Activated CD8-positive, alpha-beta memory T cell treated with anti-CD3 and anti-CD28 coated beads for 1 hour (primary cell): ENCODE measurements around the gene SYVN1.
"Not testable (repeated sequence)": the region's sequence is repeated elsewhere in the genome, so short reads cannot be mapped to it uniquely, and the experiment has no call there.

Experiments
- DNase-seq, 2 donors: peaks; one replicate each; pipeline ENCODE4 v3.0.0-alpha.2; 2020; ENCODE audit warnings: low read depth in 1 of 2; ENCODE audit errors: extremely low read depth in 1 of 2

The SYVN1 gene

GRCh38 chr11:65127473-65128181 is 6.7 kb downstream of the SYVN1 start:
- DNase-seq: no peak

GRCh38 chr11:65126624-65127274 is 7.6 kb downstream of the SYVN1 start:
- no peak for DNase-seq

DNA sequence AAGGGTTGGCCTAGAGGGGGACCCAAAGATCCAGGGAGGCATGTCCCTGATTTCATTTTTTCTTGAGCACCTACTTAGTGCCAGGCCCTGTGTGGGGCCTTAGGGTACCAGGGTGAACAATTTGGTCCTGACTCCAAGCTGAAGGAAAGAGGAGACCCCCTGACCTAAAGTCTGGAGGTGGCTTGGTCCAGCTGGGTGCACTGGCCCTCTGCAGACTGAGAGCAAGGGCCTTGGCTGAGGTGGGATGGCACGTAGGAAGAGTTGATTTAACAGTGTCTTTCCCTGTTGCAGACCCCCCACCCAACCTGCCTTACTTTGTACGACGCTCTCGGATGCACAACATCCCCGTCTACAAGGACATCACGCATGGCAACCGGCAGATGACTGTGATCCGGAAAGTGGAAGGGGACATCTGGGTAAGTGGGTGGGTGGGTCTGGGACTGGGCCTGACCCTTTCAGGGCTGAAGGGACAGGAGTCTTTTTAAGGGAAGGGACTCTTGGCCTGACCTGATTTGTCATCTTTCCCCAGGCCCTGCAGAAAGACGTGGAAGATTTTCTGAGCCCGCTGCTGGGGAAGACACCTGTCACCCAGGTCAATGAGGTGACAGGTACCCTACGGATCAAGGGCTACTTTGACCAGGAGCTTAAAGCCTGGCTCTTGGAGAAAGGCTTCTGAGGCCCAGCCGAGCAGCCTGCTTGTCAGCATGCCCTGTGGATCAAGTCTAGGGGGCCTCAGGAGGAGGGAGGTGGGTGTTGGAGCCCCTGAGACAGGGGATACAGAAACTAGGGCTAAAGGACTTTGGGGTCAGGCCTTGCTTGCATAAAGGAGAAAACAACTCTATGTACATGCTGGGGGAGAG is 8.9 kb downstream of the SYVN1 start:
- DNase-seq: no peak

GRCh38 chr11:65124480-65125196 is 9.7 kb downstream of the SYVN1 start:
- no peak for DNase-seq

- DNase-seq: peak; percentile 95 to 97
Observed at GRCh38 chr11:65121865-65122696, 12.2 kb downstream of the SYVN1 start, which contains the start of the genes FAU and MRPL49. FAU (minus strand) TSS chr11:65122134; CDS start chr11:65121813, 321 bp downstream. MRPL49 (plus strand) TSS chr11:65122321; CDS start chr11:65122347, 26 bp downstream.

- no peak for DNase-seq
Observed at GRCh38 chr11:65121447-65121864, 12.9 kb downstream of the SYVN1 start.

GRCh38 chr11:65120831-65121230 is 13.5 kb downstream of the SYVN1 start:
- DNase-seq: no peak

DNA sequence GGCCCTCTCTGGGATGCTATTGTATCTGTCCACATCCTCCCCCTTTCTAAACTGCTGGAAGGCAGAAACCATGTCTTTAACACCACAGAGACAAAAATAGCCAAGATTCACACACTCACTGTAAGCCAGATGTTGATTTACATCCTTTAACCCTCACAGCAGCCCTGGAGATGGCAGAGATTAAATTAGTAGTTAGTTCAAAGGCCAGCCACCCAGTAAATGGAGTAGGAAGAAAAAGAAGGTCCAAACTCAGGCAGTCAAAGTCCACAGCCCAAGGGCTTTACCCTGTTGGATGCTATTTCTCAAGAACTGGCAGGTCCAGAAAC is 14.7 kb downstream of the SYVN1 start:
- no peak for DNase-seq

DNA sequence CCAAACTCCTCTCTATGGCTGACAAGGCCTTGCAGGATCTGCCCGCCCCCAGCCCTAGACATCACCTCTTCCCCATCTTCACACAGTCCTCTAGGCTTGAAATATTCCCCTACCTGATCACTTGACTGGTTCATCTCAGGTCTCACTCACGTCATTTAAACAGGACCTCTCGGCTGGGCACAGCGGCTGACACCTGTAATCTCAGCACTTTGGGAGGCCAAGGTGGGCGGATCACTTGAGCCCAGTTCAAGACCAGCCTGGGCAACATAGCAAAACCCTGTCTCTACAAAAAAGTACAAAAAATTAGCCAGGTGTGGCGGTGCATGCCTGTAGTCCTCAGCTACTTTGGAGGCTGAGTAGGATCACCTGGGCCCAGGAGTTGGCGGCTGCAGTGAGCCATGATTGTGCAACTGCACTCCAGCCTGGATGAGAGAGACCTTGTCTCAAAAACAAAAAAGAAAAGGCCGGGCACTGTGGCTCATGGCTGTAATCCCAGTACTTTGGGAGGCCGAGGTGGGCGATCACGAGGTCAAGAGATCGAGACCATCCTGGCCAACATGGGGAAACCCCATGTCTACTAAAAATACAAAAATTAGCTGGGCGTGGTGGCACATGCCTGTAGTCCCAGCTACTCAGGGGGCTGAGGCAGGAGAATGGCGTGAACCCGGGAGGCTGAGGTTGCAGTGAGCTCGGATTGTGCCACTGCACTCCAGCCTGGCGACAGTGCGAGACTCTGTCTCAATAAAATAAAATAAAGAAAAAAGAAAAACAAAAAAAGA is 15.2 kb downstream of the SYVN1 start:
- not testable (repeated sequence) for DNase-seq

DNA sequence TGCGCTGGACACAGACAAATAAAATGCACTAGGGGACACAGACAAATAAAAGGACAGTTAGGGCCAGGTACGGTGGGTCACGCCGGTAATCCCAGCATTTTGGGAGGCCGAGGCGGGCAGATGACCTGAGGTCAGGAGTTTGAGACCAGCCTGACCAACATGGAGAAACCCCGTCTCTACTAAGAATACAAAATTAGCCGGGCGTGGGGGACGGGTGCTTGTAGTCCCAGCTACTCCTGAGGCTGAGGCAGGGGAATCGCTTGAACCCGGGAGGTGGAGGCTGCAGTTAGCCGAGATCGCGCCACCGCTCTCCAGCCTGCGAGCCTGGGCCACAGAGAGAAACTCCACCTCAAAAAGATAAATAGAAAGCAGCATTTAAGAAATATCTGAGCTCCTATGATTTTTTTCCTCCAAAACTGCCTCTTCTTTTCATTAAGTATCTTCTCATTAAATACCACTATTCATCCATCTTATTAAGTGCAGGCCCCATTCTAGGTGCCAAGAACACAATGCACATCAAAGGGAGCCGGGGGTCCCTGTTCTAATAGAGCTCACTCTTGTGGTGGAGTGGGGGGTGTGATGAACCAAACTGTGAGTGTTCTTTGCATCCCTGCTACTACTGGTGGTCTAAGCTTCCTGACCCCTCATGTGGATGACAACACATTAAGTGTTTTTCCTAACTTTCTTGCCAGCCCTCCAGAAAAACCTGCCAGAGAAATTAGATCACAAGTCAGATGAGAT is 16.1 kb downstream of the SYVN1 start:
- no peak for DNase-seq

DNA sequence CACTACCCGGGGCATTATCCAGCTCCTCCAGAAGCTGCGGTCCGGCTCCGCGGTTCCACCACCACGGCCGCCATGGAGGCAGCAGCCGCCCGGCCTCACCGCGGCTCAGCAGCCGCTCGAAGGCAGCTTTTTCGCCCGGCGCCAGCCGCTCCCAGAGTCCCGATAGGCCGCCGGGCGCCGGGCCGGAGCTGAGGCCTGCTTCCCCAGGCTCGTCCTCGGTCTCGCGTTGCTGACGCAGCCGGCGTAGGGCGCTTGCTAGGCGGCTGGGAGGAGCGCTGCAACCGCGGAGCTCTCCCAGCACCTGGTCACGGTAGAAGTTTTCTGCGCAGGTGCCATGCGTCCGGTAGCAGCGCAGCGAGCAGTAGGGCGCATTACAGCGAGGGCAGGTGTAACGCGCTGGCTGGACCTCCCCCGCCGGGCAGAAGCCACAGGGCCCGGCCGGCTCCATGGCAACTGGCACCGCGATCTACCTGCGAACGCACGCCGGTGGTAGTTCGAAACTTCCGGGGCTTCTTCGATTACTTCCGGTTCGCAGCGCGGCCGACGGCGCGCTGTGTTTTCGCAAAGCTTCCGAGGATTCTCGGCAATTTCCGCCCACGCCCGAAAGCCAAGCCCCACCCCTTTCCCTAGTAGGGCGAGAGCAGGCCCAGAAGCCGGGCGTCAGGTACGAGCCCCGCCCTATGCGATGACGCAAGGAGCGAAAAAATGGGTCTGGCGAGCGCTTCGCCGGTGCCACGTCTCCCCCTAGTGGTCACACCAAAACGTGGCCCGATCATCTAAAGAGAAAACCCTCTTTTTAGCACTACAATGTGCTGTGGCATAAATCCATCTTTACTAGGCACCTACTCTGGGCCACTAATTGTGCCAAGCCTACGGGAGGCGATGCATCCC is 16.9 kb downstream of the SYVN1 start, which contains the start of gene ZNHIT2:
Gene ZNHIT2 (minus strand): TSS at position 496 of the 891 bp plus-strand sequence. CDS start 48 bp downstream, at position 448.
- DNase-seq: peak; percentile 99 to 100

DNA sequence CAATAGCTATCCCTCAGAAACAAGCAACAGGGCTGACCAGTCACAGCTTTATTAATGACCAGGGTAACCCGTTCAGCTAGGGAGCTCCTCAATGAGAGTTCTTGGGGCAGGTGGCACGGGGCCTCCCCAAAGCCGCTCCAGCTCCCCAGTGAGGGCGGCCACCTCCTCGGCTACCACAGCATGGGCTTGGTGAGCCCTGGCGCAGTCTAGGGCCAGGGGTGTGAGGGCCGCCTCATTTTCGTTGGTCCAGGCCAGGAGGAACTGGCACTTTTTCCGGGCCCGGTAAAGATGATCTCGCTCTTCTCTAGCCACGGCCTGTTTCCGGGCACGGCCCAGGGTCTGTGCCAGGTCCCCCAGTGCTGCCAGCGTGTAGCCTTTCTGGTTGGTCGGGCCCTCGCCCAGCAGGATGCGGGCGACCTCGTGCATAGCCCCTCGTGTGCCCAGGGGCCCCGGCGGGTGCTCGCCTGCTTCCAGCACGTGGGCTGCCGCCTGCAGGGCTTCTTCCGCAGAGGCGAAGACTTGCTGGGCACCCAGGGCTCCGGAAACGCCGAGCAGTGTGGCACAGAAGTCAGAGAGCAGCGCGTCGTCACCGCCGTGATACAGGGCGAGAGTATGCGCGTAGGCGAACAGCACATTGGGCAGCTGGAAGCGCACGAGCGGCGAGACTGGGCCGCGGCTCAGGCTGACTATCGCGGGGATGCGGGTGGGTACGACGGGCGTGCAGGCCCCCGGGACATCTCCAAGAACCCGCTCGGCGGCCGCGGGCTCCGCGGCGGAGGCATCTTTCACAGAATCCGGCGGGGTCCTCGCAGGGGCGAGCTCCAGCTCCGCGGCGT is 17.7 kb downstream of the SYVN1 start:
- DNase-seq: no peak

DNA sequence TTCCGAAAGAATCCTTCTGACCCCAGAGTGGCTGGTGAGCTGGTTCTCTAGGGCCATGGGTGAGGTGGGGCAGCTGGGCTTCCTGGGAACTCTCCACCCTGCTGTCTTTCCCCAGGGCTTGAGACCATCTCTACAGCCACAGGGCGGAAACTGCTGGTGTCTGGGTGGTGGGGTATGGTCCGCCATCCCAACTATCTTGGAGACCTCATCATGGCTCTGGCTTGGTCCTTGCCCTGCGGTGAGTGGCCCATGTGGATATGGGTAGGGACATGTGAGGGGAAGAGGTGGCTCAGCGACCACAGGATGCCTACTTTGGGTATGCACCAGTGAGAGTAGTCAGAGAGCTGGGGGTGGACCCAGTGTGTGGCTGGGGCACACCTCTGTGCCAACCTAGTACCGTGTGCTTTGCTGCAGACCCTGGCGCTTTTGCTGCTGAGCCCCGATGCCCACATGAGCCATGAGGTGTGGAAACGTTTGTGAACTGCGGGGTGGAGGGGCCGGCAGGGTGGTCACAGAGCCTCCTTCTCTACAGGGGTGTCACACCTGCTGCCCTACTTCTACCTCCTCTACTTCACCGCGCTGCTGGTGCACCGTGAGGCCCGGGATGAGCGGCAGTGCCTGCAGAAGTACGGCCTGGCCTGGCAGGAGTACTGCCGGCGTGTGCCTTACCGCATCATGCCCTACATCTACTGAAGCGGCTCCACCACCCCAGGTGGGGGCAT is 18.8 kb downstream of the SYVN1 start:
- no peak for DNase-seq

GRCh38 chr11:65114538-65115171 is 19.7 kb downstream of the SYVN1 start:
- DNase-seq: no peak

DNA sequence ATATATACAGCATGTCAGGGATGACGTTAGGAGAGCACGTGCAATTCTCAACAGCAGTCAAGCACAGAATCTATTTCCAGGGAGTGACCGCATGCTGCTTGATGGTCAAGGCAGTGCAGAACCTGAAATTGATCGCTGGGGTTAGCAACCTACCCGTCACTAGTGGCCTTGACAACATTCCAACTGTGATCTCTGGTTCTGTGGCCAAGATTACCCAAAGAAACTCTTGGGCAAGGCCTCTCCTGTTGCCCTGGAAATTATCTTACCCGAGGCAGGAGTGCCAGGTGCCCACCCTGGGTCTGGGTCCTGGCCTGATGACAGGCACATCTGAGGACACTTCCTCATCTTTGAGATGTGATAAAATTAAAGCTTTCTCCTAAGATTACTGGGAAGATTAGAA is 20.5 kb downstream of the SYVN1 start:
- DNase-seq: no peak
